HFF-Myc (cell line): ENCODE data around the gene ODR4.

Source experiments
- DNase-seq: peaks from one replicate; pipeline ENCODE4 v3.0.0-alpha.2; 2011; ENCODE audit warnings: low read depth; ENCODE audit errors: extremely low read depth
- H3K4me3 ChIP-seq: replicated peaks from 2 replicates; pipeline ENCODE4 v1.5.1; 2011; ENCODE audit warnings: low read depth, mild to moderate bottlenecking, control low read depth, low read length
- CTCF ChIP-seq: IDR thresholded peaks from 2 replicates; pipeline ENCODE4 v1.5.1; 2012; ENCODE audit warnings: mild to moderate bottlenecking, low read depth, low read length, control low read depth; ENCODE audit errors: missing control alignments

ODR4 gene

GRCh38 chr1:186403632-186404031, 28.0 kb downstream of the ODR4 start:
- no peak for DNase-seq
- TF ChIP-seq CTCF, result no peak
- no peak overlapping the region for H3K4me3 ChIP-seq

GRCh38 chr1:186404454-186405051, 28.9 kb downstream of the ODR4 start:
- DNase-seq, result peak; percentile 67
- peak; percentile 56 for TF ChIP-seq CTCF
- H3K4me3 ChIP-seq, result no peak overlapping the region

- no peak for TF ChIP-seq CTCF
- H3K4me3 ChIP-seq, result no peak overlapping the region
- no peak for DNase-seq
These were observed 33.5 kb downstream of the ODR4 start for GRCh38 chr1:186409091-186409490.

- no peak overlapping the region for H3K4me3 ChIP-seq
- TF ChIP-seq CTCF, result no peak
- no peak for DNase-seq
These were observed 37.7 kb downstream of the ODR4 start for GRCh38 chr1:186413319-186413718.

GRCh38 chr1:186418503-186418902, 42.9 kb downstream of the ODR4 start:
- TF ChIP-seq CTCF, result no peak
- H3K4me3 ChIP-seq, result no peak overlapping the region
- DNase-seq, result no peak

GRCh38 chr1:186420311-186420710, 44.7 kb downstream of the ODR4 start:
- no peak for TF ChIP-seq CTCF
- no peak for DNase-seq
- no peak overlapping the region for H3K4me3 ChIP-seq

- H3K4me3 ChIP-seq, result no peak overlapping the region
- peak; percentile 21 for DNase-seq
- TF ChIP-seq CTCF, result no peak
These were observed 45.3 kb downstream of the ODR4 start for GRCh38 chr1:186420923-186421322.
